ENCODE data around the gene TBC1D1.

DNA sequence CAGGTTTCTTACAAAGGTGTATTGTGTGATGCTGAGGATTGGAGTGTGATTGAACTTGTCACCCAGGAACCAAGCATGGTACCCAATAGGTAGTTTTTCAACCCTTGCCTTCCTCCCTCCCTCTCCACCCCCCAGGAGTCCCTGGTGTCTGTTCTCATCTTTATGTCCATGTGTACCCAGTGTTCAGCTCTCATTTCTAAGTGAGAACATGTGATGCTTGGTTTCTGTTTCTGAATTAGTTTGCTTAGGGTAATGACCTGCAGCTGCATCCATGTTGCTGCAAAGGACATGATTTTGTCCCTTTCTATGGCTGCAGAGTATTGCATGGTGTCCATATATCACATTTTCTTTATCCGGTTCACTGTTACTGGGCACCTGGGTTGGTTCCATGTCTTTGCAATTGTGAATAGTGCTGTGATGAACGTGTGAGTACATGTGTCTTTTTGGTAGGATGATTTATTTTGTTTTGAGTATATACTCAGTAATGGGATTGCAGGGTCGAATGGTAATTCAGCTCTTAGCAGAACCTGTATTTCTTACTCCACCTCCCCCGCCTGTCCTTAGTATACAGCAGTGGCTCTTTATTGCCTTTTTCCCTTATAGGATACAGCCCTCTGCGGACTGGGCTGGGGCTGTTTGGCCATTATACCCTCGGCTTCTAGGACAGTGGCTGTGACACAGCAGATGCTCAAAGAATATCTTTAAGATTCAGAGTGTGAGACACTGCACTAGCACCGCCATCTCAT lies 214.8 kb downstream of the TBC1D1 start:
- TF ChIP-seq, protein P1, sequence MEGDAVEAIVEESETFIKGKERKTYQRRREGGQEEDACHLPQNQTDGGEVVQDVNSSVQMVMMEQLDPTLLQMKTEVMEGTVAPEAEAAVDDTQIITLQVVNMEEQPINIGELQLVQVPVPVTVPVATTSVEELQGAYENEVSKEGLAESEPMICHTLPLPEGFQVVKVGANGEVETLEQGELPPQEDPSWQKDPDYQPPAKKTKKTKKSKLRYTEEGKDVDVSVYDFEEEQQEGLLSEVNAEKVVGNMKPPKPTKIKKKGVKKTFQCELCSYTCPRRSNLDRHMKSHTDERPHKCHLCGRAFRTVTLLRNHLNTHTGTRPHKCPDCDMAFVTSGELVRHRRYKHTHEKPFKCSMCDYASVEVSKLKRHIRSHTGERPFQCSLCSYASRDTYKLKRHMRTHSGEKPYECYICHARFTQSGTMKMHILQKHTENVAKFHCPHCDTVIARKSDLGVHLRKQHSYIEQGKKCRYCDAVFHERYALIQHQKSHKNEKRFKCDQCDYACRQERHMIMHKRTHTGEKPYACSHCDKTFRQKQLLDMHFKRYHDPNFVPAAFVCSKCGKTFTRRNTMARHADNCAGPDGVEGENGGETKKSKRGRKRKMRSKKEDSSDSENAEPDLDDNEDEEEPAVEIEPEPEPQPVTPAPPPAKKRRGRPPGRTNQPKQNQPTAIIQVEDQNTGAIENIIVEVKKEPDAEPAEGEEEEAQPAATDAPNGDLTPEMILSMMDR (IDR thresholded peaks at IDR 0.05 in 4 of 5, conservative IDR thresholded peaks at IDR 0.05 in 1 of 5): no peak
- no peak for TF ChIP-seq POLR2A (IDR thresholded peaks at IDR 0.05)
